HepG2 (cell line): Measurements from ENCODE around the gene NCAPD2. TPM values are rescaled to one million over a fixed set of nuclear protein-coding genes. Genes with fewer than 3 reads are reported as not detected.

Source experiments
- CAMTA2 ChIP-seq: sonication (generic); formaldehyde crosslinking; IDR thresholded peaks from 2 replicates; pipeline ENCODE4 v1.4.0; 2020; ENCODE audit warnings: mild to moderate bottlenecking, missing genetic modification reagents, borderline replicate concordance
- EHMT2 ChIP-seq: fragments of 200-600 bp; sonication (generic); IDR thresholded peaks from 2 replicates; pipeline ENCODE4 v1.7.0; 2017; ENCODE audit warnings: antibody characterized with exemption, low read depth, low read length, borderline replicate concordance
- FOSL1 ChIP-seq: sonication (generic); formaldehyde crosslinking; IDR thresholded peaks from 2 replicates; pipeline ENCODE4 v1.9.0; 2021; ENCODE audit warnings: missing genetic modification reagents, borderline replicate concordance
- HDAC6 ChIP-seq: fragments of 200-600 bp; sonication (generic); IDR thresholded peaks from 2 replicates; pipeline ENCODE4 v1.7.0; 2017; ENCODE audit warnings: mild to moderate bottlenecking, antibody characterized with exemption, low read length, low read depth
- HNF1B ChIP-seq: sonication (generic); formaldehyde crosslinking; IDR thresholded peaks from 2 replicates; pipeline ENCODE4 v1.5.1; 2020; ENCODE audit warnings: mild to moderate bottlenecking, moderate library complexity, missing genetic modification reagents
- IRF2 ChIP-seq: IDR thresholded peaks from 2 replicates; pipeline ENCODE4 v1.6.1; 2018; ENCODE audit warnings: missing genetic modification reagents, missing compliant biosample characterization
- JUND ChIP-seq: sonication (generic); formaldehyde crosslinking; IDR thresholded peaks from 2 replicates; pipeline ENCODE4 v1.8.0; 2022; ENCODE audit warnings: mild to moderate bottlenecking, missing genetic modification reagents
- LBX2 ChIP-seq: sonication (generic); formaldehyde crosslinking; IDR thresholded peaks from 2 replicates; pipeline ENCODE4 v1.5.0; 2020; ENCODE audit warnings: missing genetic modification reagents, mild to moderate bottlenecking, borderline replicate concordance
- MED1 ChIP-seq: sonication (generic); formaldehyde crosslinking; IDR thresholded peaks from 2 replicates; pipeline ENCODE4 v1.4.0; 2020; ENCODE audit warnings: missing genetic modification reagents
- MIER3 ChIP-seq: IDR thresholded peaks from 2 replicates; pipeline ENCODE4 v1.6.1; 2016; ENCODE audit warnings: missing compliant biosample characterization, borderline replicate concordance
- NFATC3 ChIP-seq: sonication (generic); formaldehyde crosslinking; IDR thresholded peaks from 2 replicates; pipeline ENCODE4 v1.5.1; 2020; ENCODE audit warnings: mild to moderate bottlenecking, missing genetic modification reagents
- SMYD3 ChIP-seq: sonication (generic); formaldehyde crosslinking; IDR thresholded peaks from 2 replicates; pipeline ENCODE4 v1.8.1; 2023; ENCODE audit warnings: mild to moderate bottlenecking, missing genetic modification reagents
- THAP11 ChIP-seq: IDR thresholded peaks from 2 replicates; pipeline ENCODE4 v1.6.1; 2016; ENCODE audit warnings: missing biosample characterization, missing genetic modification reagents
- ZBTB39 ChIP-seq: sonication (generic); formaldehyde crosslinking; IDR thresholded peaks from 2 replicates; pipeline ENCODE4 v1.5.0; 2020; ENCODE audit warnings: missing genetic modification reagents
- ZFP90 ChIP-seq: sonication (generic); formaldehyde crosslinking; IDR thresholded peaks from 2 replicates; pipeline ENCODE4 v1.8.0; 2022; ENCODE audit warnings: missing genetic modification reagents, mild to moderate bottlenecking, inconsistent platforms, borderline replicate concordance
- ZKSCAN5 ChIP-seq: sonication (generic); formaldehyde crosslinking; IDR thresholded peaks from 2 replicates; pipeline ENCODE4 v1.5.1; 2020; ENCODE audit warnings: mild to moderate bottlenecking, missing genetic modification reagents
- ZNF501 ChIP-seq: sonication (generic); formaldehyde crosslinking; IDR thresholded peaks from 2 replicates; pipeline ENCODE4 v1.5.1; 2020; ENCODE audit warnings: mild to moderate bottlenecking, moderate library complexity, missing genetic modification reagents
- ZNF503 ChIP-seq: sonication (generic); formaldehyde crosslinking; IDR thresholded peaks from 2 replicates; pipeline ENCODE4 v1.4.0; 2020; ENCODE audit warnings: missing genetic modification reagents
- ZNF546 ChIP-seq: sonication (generic); formaldehyde crosslinking; conservative IDR thresholded peaks from 2 replicates; pipeline ENCODE4 v1.8.1; 2023; ENCODE audit warnings: mild to moderate bottlenecking, missing genetic modification reagents
- ZNF569 ChIP-seq: sonication (generic); formaldehyde crosslinking; IDR thresholded peaks from 2 replicates; pipeline ENCODE4 v1.5.0; 2020; ENCODE audit warnings: mild to moderate bottlenecking, missing genetic modification reagents, moderate library complexity, borderline replicate concordance
- ZNF747 ChIP-seq: sonication (generic); formaldehyde crosslinking; IDR thresholded peaks from 2 replicates; pipeline ENCODE4 v1.8.1; 2023; ENCODE audit warnings: missing genetic modification reagents, mild to moderate bottlenecking, borderline replicate concordance
- ZNF776 ChIP-seq: sonication (generic); formaldehyde crosslinking; IDR thresholded peaks from 2 replicates; pipeline ENCODE4 v1.4.0; 2020; ENCODE audit warnings: mild to moderate bottlenecking, missing genetic modification reagents
- ZNF784 ChIP-seq: sonication (generic); formaldehyde crosslinking; IDR thresholded peaks from 2 replicates; pipeline ENCODE4 v1.5.1; 2020; ENCODE audit warnings: missing genetic modification reagents, mild to moderate bottlenecking, borderline replicate concordance
- polyA plus RNA-seq, 8 experiments: library from polyadenylated mRNA; depleted of rRNA in 3 of 8; stranded (reverse) in 7 of 8; unstranded in 1 of 8; fragments of >200 nt; fragmentation: Illumina TruSeq in 4 of 8; extraction: Trizol in 4 of 8; gene quantifications; 2 replicates each; pipeline versions ENCODE4 v1.2.1 to v1.2.3, GENCODE V29; 2011 to 2016; ENCODE audit warnings: low read depth in 4 of 8, missing spikeins in 1 of 8, mixed read lengths in 1 of 8; ENCODE audit not compliant: insufficient read depth in 1 of 8
- total RNA-seq, 5 experiments: library from RNA; depleted of rRNA; stranded (reverse); fragments of >200 nt; fragmentation: Illumina TruSeq; extraction: Trizol; gene quantifications; 2 replicates each; pipeline ENCODE4 v1.2.3, GENCODE V29; 2016; ENCODE audit warnings: low read depth in 1 of 5

NCAPD2 gene
- total and polyA plus RNA-seq, 2 of the 13 experiments (the other 11 are each of a cell fraction or from before 2014, with no cell fraction given): 51.1 to 65.6 TPM

GRCh38 chr12:6542209-6543009 lies 48.5 kb downstream of the NCAPD2 start (continued):
- no peak for TF ChIP-seq ZBTB39
- TF ChIP-seq THAP11 (CRISPR knock-in tag): peak; percentile 75
- no peak for TF ChIP-seq EHMT2
- peak; percentile 75 for TF ChIP-seq ZFP90 (CRISPR knock-in tag)
- TF ChIP-seq ZNF503: peak; percentile 62; the same call in 1 of the 2 replicates
- peak; percentile 75 for TF ChIP-seq JUND (CRISPR knock-in tag)
- TF ChIP-seq SMYD3: peak; percentile 64; the same call in 1 of the 2 replicates
- peak; percentile 85; the same call in 1 of the 2 replicates for TF ChIP-seq MIER3 (CRISPR knock-in tag)
- TF ChIP-seq ZKSCAN5 (CRISPR knock-in tag): no peak
- TF ChIP-seq ZNF747: no peak
- peak; percentile 92 for TF ChIP-seq MED1 (CRISPR knock-in tag)
- peak; percentile 64; the same call in 1 of the 2 replicates for TF ChIP-seq ZNF784
- peak; percentile 90; the same call in 1 of the 2 replicates for TF ChIP-seq NFATC3 (CRISPR knock-in tag)
- no peak for TF ChIP-seq CAMTA2 (CRISPR knock-in tag)
- no peak for TF ChIP-seq FOSL1
- no peak for TF ChIP-seq HDAC6
- TF ChIP-seq ZNF501 (CRISPR knock-in tag): peak; percentile 77; the same call in 1 of the 2 replicates
- TF ChIP-seq LBX2: no peak
- TF ChIP-seq HNF1B (CRISPR knock-in tag): peak; percentile 82
- peak; percentile 81 for TF ChIP-seq IRF2 (CRISPR knock-in tag)
- TF ChIP-seq ZNF776 (CRISPR knock-in tag): no peak
- TF ChIP-seq ZNF569 (CRISPR knock-in tag): no peak
- no peak for TF ChIP-seq ZNF546 (CRISPR knock-in tag)
